Measurements from ENCODE around the gene OR4D2.

GRCh38 chr17:58153671-58154070 lies 13.1 kb upstream of the OR4D2 start:
- TF ChIP-seq EP300 (IDR thresholded peaks at IDR 0.05; ENCODE audit: borderline replicate concordance in 1 of 2, low read depth in 2 of 2, low read length in 2 of 2) (no peak), CTCF (IDR thresholded peaks at IDR 0.05; ENCODE audit: control extremely low read depth in 1 of 3, insufficient read depth in 1 of 3, low read depth in 1 of 3, low read length in 3 of 3) (no peak), JUND (IDR thresholded peaks at IDR 0.05; ENCODE audit: low read length) (no peak), TEAD4 (IDR thresholded peaks at IDR 0.05; ENCODE audit: low read depth, low read length) (no peak), SUZ12 (IDR thresholded peaks at IDR 0.05; ENCODE audit: low read length) (no peak), HDAC6 (IDR thresholded peaks at IDR 0.05; ENCODE audit: low read depth, low read length) (no peak), CHD2 (IDR thresholded peaks at IDR 0.05; ENCODE audit: low read length) (no peak), EZH2 (IDR thresholded peaks at IDR 0.05; ENCODE audit: low read depth, low read length, severe bottlenecking) (no peak), POLR2A (IDR thresholded peaks at IDR 0.05; ENCODE audit: control extremely low read depth in 1 of 2, low read depth in 2 of 2, low read length in 2 of 2) (no peak), FOSL1 (IDR thresholded peaks at IDR 0.05; ENCODE audit: insufficient read depth, low read depth, low read length) (no peak), KDM5A (IDR thresholded peaks at IDR 0.05; ENCODE audit: low read length) (no peak), POLR2AphosphoS5 (IDR thresholded peaks at IDR 0.05; ENCODE audit: low read depth, low read length) (no peak), ATF3 (IDR thresholded peaks at IDR 0.05; ENCODE audit: insufficient read depth, low read depth, low read length) (no peak)
